NB4 (cell line): ENCODE data around the gene MAP3K12.
"Not testable (repeated sequence)": the region's sequence is repeated elsewhere in the genome, so short reads cannot be mapped to it uniquely, and the experiment has no call there.

Source experiments
- DNase-seq: peaks from one replicate; pipeline ENCODE4 v3.0.0; 2010; ENCODE audit warnings: low read depth
- H3K4me3 ChIP-seq: one replicate; pipeline ENCODE4 v1.5.1; 2011; ENCODE audit warnings: mild to moderate bottlenecking, low read depth, low read length, moderate library complexity
- CTCF ChIP-seq: IDR thresholded peaks from one replicate; pipeline ENCODE4 v1.5.1; 2012; ENCODE audit warnings: low read depth, low read length
- MAX ChIP-seq: IDR thresholded peaks from 2 replicates; pipeline ENCODE4 v1.6.1; 2011; ENCODE audit warnings: low read depth, low read length
- MYC ChIP-seq: IDR thresholded peaks from 2 replicates; pipeline ENCODE4 v1.6.1; 2011; ENCODE audit warnings: low read depth, low read length
- POLR2A ChIP-seq: IDR thresholded peaks from 2 replicates; pipeline ENCODE4 v1.6.1; 2011; ENCODE audit warnings: mild to moderate bottlenecking; ENCODE audit not compliant: insufficient read length; ENCODE audit errors: extremely low read depth

The MAP3K12 gene

GRCh38 chr12:53499266-53500141 lies at the start of gene MAP3K12:
Gene MAP3K12, minus strand, starts transcription at chr12:53499458. Its CDS starts 12,067 bp downstream, at chr12:53487391.
- peak; percentile 66 for DNase-seq
- TF ChIP-seq POLR2A (no peak), CTCF (peak; percentile 1)
- peak within 1 kb of the TSS; percentile 80 for H3K4me3 ChIP-seq

- DNase-seq: not testable (repeated sequence)
Measured at GRCh38 chr12:53548354-53548753, 49.1 kb upstream of the MAP3K12 start.

GRCh38 chr12:53543539-53543938 lies 44.3 kb upstream of the MAP3K12 start:
- no peak for TF ChIP-seq MYC
- TF ChIP-seq CTCF: peak; percentile 82
- H3K4me3 ChIP-seq: no peak overlapping the region
- DNase-seq: peak; percentile 69

More at GRCh38 chr12:53548354-53548753, 49.1 kb upstream of the MAP3K12 start:
- not testable (repeated sequence) for H3K4me3 ChIP-seq

DNA sequence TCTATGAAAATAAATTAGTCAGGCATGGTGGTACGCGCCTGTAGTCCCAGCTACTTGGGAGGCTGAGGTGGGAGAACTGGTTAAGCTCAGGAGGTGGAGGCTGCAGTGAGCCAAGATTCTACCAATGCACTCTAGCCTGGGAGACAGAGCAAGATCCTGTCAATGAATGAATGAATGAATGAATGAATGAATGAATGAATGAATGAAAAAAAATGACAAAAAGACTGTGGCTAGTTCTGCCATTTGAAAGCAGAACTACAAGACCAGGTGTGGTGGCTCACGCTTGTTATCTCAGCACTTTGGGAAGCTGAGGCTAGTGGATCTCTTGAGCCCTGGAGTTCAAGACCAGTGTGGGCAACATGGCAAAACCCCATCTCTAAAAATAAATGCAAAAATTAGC lies 40.3 kb upstream of the MAP3K12 start:
- TF ChIP-seq MYC (no peak), MAX (no peak), CTCF (no peak), POLR2A (no peak)
- no peak for DNase-seq
- no peak overlapping the region for H3K4me3 ChIP-seq

DNA sequence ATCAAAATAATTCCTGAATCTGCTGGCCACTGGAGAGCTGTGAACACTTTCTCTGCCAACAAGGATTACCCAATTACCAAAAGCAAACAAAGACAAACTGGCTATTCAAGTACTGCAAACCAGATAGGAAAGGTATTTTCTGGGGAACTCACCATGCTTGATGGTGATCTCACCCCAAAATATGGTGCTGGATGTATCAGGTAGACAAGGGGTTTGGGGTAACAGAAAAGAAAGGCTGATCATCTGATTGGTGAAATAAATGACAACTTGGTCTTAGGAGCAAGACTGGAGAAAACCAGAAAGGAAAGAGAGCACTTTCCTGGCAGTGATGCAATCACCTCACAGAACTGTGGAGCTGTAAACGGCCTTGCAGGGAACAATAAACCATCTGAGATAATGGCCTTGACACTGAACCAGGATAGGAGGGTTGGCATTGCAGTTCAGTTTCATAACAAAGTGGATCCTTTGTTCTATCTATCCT lies 39.0 kb upstream of the MAP3K12 start:
- TF ChIP-seq MYC: no peak
- no peak for TF ChIP-seq MAX
- TF ChIP-seq POLR2A: no peak
- TF ChIP-seq CTCF: no peak
- H3K4me3 ChIP-seq: no peak overlapping the region
- peak; percentile 54 for DNase-seq

DNA sequence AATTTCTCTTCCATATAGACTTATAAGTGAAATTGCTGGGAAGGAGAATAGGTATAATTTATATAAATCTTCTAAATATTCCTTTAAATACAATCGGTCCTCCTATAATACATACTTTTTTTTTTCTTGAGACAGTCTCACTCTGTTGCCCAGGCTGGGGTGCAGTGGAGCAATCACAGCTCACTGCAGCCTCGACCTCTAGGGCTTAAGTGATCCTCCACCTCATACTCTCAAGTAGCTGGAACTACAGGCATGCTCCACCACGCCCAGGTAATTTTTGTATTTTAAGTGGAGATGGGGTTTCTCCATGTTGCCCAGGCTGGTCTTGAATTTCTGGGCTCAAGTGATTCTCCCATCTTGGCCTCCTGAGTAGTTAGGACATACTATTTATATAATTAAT lies 37.7 kb upstream of the MAP3K12 start:
- no peak for DNase-seq
- TF ChIP-seq CTCF (no peak), MYC (no peak), MAX (no peak), POLR2A (no peak)
- H3K4me3 ChIP-seq: no peak overlapping the region
